IgD-negative memory B cell (primary cell): Measurements from ENCODE around the gene NAA80. TPM values are rescaled to one million over a fixed set of nuclear protein-coding genes. Genes with fewer than 3 reads are reported as not detected.
"Not testable (repeated sequence)": the region's sequence is repeated elsewhere in the genome, so short reads cannot be mapped to it uniquely, and the experiment has no call there.

Experiments
- H3K27ac Mint-ChIP-seq, 3 donors: one replicate each; pipeline ENCODE4 v1.8.0; 2020 to 2022; ENCODE audit warnings: mild to moderate bottlenecking in 3 of 3, mixed read lengths in 3 of 3, moderate library complexity in 1 of 3
- H3K27me3 Mint-ChIP-seq: one replicate; pipeline ENCODE4 v1.8.0; 2021; ENCODE audit warnings: mixed read lengths
- H3K36me3 Mint-ChIP-seq: one replicate; pipeline ENCODE4 v1.8.0; 2020; ENCODE audit warnings: mild to moderate bottlenecking, mixed read lengths
- H3K4me1 Mint-ChIP-seq, 3 donors: one replicate each; pipeline ENCODE4 v1.8.0; 2020 to 2022; ENCODE audit warnings: mixed read lengths in 3 of 3, mild to moderate bottlenecking in 1 of 3
- H3K4me3 Mint-ChIP-seq, 4 donors: one replicate each; pipeline ENCODE4 v1.8.0; 2020 to 2022; ENCODE audit warnings: mild to moderate bottlenecking in 4 of 4, mixed read lengths in 4 of 4, moderate library complexity in 3 of 4
- H3K9me3 Mint-ChIP-seq, 3 donors: one replicate each; pipeline ENCODE4 v1.8.0; 2020 to 2021; ENCODE audit warnings: mixed read lengths in 3 of 3, mild to moderate bottlenecking in 1 of 3
- polyA plus RNA-seq: library from polyadenylated mRNA; unstranded; fragments of 300-500 nt; fragmentation: Illumina TruSeq; gene quantifications from one replicate; pipeline ENCODE4 v1.2.3, GENCODE V29; 2021

NAA80 gene
- polyA plus RNA-seq, 1 donor from 2014 or later = 20.5 TPM

GRCh38 chr3:50312041-50312440 is 12.8 kb upstream of the NAA80 start:
- not testable (repeated sequence) for H3K4me3 Mint-ChIP-seq, H3K27me3 Mint-ChIP-seq, H3K9me3 Mint-ChIP-seq, H3K36me3 Mint-ChIP-seq, H3K27ac Mint-ChIP-seq
- peaks cover 9 to 14% (median 10%) of the 10 kb centered on the region in 3 donors for H3K4me1 Mint-ChIP-seq

DNA sequence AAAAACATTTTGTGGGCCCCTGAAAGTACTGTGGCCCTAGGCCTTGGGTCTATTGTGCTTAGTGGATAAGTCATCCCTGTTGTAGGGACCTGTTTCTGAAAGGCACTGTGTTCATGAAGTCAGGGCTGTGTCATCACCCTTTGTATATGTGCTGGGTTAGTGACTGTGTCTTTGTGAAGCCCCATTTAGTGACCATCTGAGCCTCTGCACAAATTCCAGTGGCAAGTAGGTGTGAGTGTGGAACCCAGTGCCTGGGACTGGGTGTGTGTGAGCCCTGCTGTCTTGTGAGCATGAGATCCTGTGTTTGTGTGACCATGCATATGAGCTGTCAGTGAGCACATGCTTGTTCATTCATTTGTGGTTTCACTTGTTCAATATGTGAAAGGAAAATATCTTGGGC is 5.4 kb upstream of the NAA80 start:
- peak overlapping the region in 1 of 3 donors; percentile 46 for H3K27ac Mint-ChIP-seq
- H3K9me3 Mint-ChIP-seq = no peaks in the 10 kb centered on the region
- no peaks in the 10 kb centered on the region for H3K36me3 Mint-ChIP-seq
- peaks cover 7 to 13% (median 9%) of the 10 kb centered on the region in 3 donors for H3K4me1 Mint-ChIP-seq
- peak overlapping the region in 1 of 4 donors; percentile 50 for H3K4me3 Mint-ChIP-seq
- H3K27me3 Mint-ChIP-seq = no peaks in the 10 kb centered on the region

GRCh38 chr3:50303013-50303815 is 4.0 kb upstream of the NAA80 start, which contains the start of gene HYAL1:
Gene HYAL1 (minus strand): TSS chr3:50303574. CDS start chr3:50302956, 618 bp downstream.
- Mint-ChIP-seq H3K27me3 (no peaks in the 10 kb centered on the region), H3K9me3 (no peaks in the 10 kb centered on the region), H3K36me3 (no peaks in the 10 kb centered on the region), H3K4me3 (peak within 1 kb of the TSS in 1 of 4 donors; percentile 50), H3K4me1 (peaks cover 8 to 16% (median 12%) of the 10 kb centered on the region in 3 donors), H3K27ac (no peak within 1 kb of the TSS)

DNA sequence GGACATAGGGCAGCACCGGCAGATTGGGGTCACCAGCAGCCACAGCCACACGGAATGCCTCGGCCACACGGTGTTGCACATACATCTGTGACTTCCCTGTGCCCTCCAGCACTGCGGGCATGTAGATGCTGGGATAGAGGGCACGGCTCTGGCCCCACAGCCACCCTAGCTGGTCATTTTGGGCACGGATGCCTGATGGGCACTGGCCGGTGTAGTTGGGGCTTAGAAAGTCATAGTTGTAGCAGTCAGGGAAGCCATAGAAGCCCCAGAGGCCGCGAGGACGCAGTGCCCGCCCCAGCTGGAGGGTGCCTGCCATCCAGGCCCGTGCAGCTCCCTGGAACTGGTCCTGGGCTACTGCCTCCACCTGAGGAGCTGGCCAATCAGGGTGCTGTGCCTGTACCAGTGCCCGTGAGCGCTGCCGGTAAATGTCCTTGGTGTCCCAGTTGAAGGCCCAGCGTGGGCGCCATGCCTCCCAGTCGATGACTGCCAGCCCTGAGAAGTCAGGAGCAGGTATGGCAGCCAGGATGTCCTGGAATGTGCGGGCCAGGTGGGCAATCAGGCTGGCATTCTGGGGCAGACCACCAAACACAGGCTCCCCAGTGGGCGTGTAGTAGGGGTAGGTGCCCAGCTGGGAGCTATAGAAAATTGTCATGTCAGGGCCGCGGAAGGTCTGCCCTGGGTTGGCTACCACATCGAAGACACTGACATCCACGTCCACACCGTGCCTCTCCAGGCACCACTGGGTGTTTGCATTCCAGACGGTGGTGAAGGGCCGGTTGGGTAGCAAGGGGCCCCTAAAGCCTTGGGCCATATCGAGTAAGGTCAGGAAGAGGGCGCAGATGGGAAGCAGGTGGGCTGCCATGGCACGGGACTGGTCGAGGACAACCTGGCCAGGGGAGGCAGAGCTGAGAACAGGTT is 3.1 kb upstream of the NAA80 start:
- Mint-ChIP-seq H3K4me3 (peak overlapping the region in 1 of 4 donors; percentile 54), H3K4me1 (peaks cover 12 to 23% (median 16%) of the 10 kb centered on the region in 3 donors), H3K27me3 (no peaks in the 10 kb centered on the region), H3K9me3 (no peaks in the 10 kb centered on the region), H3K27ac (no peak overlapping the region), H3K36me3 (no peaks in the 10 kb centered on the region)

DNA sequence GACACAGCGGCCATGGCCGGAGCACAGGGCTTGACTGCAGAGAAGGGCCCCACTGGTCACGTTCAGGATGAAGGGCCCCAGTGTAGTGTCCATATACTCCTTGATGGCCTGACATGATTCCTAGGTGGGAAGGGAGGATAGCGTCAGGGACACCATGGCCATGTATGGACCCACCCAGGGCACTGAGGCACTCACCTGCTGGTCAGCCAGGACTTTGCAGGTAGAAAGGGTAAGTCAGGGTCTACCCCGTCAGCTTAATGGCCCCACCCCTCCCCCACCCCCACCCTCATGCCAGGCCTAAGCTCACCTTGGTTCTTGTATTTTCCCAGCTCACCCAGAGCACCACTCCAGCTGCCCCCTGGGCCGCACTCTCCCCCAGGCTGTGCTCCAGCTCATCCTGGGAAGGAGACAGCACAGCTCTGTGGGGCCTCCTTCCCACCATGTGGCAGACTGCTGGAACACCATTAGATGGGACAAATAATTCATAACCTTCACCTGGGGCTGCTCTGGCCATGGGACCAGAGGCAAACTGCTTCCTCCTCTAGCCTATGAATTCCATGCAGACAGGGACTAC is 1.6 kb upstream of the NAA80 start:
- peaks cover 12 to 23% (median 18%) of the 10 kb centered on the region in 3 donors for H3K4me1 Mint-ChIP-seq
- no peaks in the 10 kb centered on the region for H3K27me3 Mint-ChIP-seq
- no peaks in the 10 kb centered on the region for H3K9me3 Mint-ChIP-seq
- peak overlapping the region in 2 of 4 donors; percentile 29 to 83 for H3K4me3 Mint-ChIP-seq
- H3K27ac Mint-ChIP-seq = peak overlapping the region in 2 of 3 donors; percentile 23 to 98
- no peaks in the 10 kb centered on the region for H3K36me3 Mint-ChIP-seq

DNA sequence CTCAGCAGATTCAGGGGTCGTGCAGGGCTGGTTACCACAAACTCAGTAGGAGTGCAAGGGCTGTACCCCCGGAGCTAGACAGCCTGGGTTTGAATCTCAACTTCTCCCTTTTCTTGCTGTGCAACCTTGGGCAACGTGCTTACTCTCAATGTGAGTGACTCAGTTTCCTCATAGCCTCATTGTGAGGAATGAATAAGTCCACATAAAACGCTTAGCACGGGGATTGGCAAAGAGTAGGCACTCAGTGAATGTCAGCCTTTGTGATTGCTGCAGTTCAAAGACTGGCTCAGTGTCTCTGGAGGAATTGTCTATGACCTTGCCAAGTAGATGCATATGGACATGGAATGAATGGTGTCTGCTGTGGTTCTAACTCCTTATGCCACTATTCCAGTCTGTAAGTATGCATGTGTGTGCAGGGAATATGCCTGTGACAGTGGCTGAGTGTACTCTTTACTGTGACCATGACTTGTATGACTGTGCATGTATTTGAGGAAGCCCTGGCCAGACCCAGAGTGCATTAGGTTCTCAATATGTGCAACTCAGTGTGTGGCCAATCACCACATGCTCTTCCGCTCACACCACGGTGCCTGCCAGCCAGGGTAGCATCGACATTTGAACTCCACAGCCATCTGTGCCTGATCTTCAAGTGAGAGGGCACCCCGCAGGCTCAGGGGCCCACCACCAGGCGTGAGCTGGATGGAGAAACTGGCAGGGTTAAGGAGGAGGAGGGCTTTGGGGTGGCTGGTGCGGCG is 900 bp upstream of the NAA80 start:
- H3K9me3 Mint-ChIP-seq = no peaks in the 10 kb centered on the region
- H3K27ac Mint-ChIP-seq = peak overlapping the region; percentile 86 to 98 (median 98)
- peaks cover 12 to 23% (median 18%) of the 10 kb centered on the region in 3 donors for H3K4me1 Mint-ChIP-seq
- H3K27me3 Mint-ChIP-seq = no peaks in the 10 kb centered on the region
- no peaks in the 10 kb centered on the region for H3K36me3 Mint-ChIP-seq
- H3K4me3 Mint-ChIP-seq = peak overlapping the region; percentile 83 to 99 (median 98)

DNA sequence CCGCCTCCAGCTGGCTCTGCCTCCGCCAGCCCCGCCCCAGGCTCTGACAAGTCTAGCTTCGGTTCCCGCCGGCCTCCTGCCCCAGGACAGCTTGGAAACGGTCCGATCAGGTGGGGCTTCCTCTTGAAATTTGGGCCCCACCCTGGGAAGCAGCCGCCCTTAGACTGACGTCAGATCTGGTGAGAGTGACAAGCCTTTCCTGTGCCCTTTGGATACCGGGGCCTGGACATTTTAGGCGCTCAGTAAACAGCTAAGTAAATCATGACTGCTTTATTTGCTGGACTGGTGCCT is 378 bp upstream of the NAA80 start:
- peak overlapping the region; percentile 83 to 99 (median 98) for H3K4me3 Mint-ChIP-seq
- H3K9me3 Mint-ChIP-seq = no peaks in the 10 kb centered on the region
- peak overlapping the region; percentile 86 to 98 (median 98) for H3K27ac Mint-ChIP-seq
- H3K36me3 Mint-ChIP-seq = no peaks in the 10 kb centered on the region
- H3K4me1 Mint-ChIP-seq = peaks cover 12 to 23% (median 16%) of the 10 kb centered on the region in 3 donors
- no peaks in the 10 kb centered on the region for H3K27me3 Mint-ChIP-seq

DNA sequence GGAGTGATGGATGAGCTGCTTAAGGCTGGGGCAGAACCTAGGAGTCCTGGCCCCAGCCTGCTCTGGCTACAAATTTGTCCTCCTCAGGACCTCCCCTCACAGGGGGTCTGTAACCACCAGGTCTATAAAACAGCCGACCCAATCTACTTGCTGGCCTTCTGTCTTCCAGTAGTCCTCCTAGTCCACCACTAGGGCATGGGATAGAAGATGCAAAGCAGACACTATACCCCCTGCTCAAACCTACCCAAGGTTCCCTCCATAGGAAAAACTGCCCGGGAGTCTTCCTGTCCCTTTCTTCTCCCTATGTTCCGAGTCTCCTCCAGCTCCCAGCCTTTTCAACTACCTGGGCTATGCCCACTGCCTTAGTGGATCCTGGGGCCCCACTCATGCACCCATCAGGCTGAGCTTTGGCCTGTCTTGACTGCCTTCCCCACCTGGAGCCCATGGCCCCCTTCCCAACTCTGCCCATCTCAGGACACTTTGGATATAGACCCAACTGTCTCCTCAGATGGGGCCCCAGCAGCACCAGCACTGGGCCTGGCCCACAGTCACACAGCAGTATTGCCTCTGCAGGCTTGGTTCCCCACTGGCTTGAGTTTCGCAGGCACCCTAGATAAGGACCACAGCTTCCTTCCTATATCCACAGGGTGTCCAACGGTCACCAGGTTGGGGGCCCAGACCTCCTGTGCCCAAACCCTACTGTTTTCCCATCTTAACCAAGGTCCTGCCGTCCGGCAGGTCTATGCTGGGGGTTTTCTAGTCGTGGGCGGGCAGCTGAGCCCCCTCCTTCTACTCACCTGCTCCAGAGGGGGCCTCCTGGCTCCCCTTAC is 1.1 kb downstream of the NAA80 start:
- Mint-ChIP-seq H3K9me3 (no peaks in the 10 kb centered on the region), H3K36me3 (no peaks in the 10 kb centered on the region), H3K4me1 (peaks cover 12 to 23% (median 17%) of the 10 kb centered on the region in 3 donors), H3K27ac (peak overlapping the region in 2 of 3 donors; percentile 86 to 98), H3K4me3 (peak overlapping the region; percentile 83 to 99 (median 98)), H3K27me3 (no peaks in the 10 kb centered on the region)

DNA sequence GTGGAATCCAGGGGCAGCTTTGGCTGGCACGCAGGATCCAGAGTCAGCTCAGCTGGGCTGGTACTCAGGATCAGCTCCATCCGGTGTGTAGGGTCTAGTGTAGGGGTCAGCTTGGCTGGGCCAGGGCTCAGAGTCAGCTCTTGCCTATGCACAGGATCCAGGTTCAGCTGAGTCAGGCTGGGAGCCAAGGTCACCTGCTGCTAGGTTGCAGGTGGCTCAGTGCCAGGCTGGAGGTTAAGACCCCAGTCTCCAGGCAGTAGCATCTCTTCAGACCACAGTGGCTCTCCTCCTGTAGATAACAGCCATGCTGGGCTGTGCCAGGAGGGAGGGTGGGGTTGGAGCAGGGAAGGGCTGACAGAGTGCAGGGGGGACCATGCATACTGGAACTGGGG is 1.8 kb downstream of the NAA80 start:
- Mint-ChIP-seq H3K4me1 (peaks cover 15 to 26% (median 24%) of the 10 kb centered on the region in 3 donors), H3K9me3 (no peaks in the 10 kb centered on the region), H3K27ac (peak overlapping the region in 2 of 3 donors; percentile 59 to 86), H3K4me3 (peak overlapping the region in 1 of 4 donors; percentile 83), H3K36me3 (no peaks in the 10 kb centered on the region), H3K27me3 (no peaks in the 10 kb centered on the region)

DNA sequence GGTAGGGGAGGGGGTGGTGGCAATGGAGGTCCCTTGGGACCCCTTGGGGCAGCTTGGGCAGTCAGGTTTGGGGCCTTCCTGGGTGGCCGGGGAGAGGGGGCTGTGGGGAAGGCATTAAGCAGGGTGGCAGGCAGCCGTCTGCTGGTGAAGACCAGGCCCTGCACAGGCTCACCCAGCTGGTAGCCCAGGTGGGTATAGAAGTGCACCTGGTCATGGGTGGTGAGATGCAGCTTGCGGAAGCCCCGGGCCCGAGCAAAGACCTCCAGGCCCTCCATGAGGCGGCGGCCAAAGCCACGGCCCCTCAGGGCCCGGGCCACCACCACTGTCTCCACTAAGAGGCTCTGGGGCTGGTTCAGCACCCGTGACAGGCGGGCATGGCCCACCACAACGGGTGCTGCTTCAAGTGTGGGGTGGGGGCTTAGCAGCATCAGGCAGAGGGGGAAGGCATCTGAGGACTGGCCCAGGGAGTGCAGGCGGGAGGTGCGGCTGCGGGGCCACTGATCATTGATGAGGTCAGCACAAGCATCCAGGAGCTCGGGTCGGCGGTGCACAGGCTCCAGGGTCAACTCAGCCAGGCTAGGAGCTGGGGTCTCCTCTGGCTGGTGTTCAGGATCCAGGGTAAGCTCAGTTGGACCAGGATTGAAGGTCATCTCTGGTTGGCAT is 2.4 kb downstream of the NAA80 start:
- no peaks in the 10 kb centered on the region for H3K9me3 Mint-ChIP-seq
- peak overlapping the region in 1 of 3 donors; percentile 59 for H3K27ac Mint-ChIP-seq
- peaks cover 17 to 26% (median 24%) of the 10 kb centered on the region in 3 donors for H3K4me1 Mint-ChIP-seq
- no peaks in the 10 kb centered on the region for H3K27me3 Mint-ChIP-seq
- peak overlapping the region in 3 of 4 donors; percentile 73 to 83 (median 74) for H3K4me3 Mint-ChIP-seq
- no peaks in the 10 kb centered on the region for H3K36me3 Mint-ChIP-seq

GRCh38 chr3:50295553-50296431 is 3.4 kb downstream of the NAA80 start:
- peak overlapping the region in 1 of 3 donors; percentile 88 for H3K27ac Mint-ChIP-seq
- H3K4me3 Mint-ChIP-seq = peak overlapping the region in 3 of 4 donors; percentile 52 to 73 (median 70)
- no peaks in the 10 kb centered on the region for H3K36me3 Mint-ChIP-seq
- no peaks in the 10 kb centered on the region for H3K27me3 Mint-ChIP-seq
- H3K9me3 Mint-ChIP-seq = no peaks in the 10 kb centered on the region
- peaks cover 22 to 29% (median 28%) of the 10 kb centered on the region in 3 donors for H3K4me1 Mint-ChIP-seq
